ENCODE data around the gene DDX28.
A peak's percentile ranks its signal among the peaks of the same experiment; 100 is the strongest.

DDX28 gene

GRCh38 chr16:68022728-68023537 is at the start of gene DDX28, which contains the start of gene DUS2:
Gene DDX28, minus strand, starts transcription at chr16:68023232. Its CDS starts 30 bp downstream, at chr16:68023202.
Gene DUS2, plus strand, starts transcription at chr16:68023284. Its CDS starts 14,740 bp downstream, at chr16:68038024.
- peak; percentile 98 for DNase-seq

GRCh38 chr16:68072038-68072695 is 49.1 kb upstream of the DDX28 start:
- DNase-seq: no peak

- no peak for DNase-seq
Measured at GRCh38 chr16:68071518-68071901, 48.5 kb upstream of the DDX28 start.

- no peak for DNase-seq
Measured at GRCh38 chr16:68070806-68071517, 47.9 kb upstream of the DDX28 start.

- no peak for DNase-seq
Measured at GRCh38 chr16:68070249-68070730, 47.3 kb upstream of the DDX28 start.

GRCh38 chr16:68069511-68070248 is 46.6 kb upstream of the DDX28 start:
- DNase-seq: no peak

- DNase-seq: no peak
Measured at GRCh38 chr16:68068926-68069325, 45.9 kb upstream of the DDX28 start.

GRCh38 chr16:68066763-68067162 is 43.7 kb upstream of the DDX28 start:
- DNase-seq: no peak

- no peak for DNase-seq
Measured at GRCh38 chr16:68065716-68066305, 42.8 kb upstream of the DDX28 start.

GRCh38 chr16:68064791-68065365 is 41.8 kb upstream of the DDX28 start:
- peak; percentile 60 to 72 for DNase-seq

GRCh38 chr16:68062910-68063393 is 39.9 kb upstream of the DDX28 start:
- no peak for DNase-seq

GRCh38 chr16:68061396-68061795 is 38.4 kb upstream of the DDX28 start:
- no peak for DNase-seq

GRCh38 chr16:68059804-68060203 is 36.8 kb upstream of the DDX28 start:
- no peak for DNase-seq

GRCh38 chr16:68055395-68055794 is 32.4 kb upstream of the DDX28 start:
- no peak for DNase-seq

- DNase-seq: no peak
Measured at GRCh38 chr16:68049449-68049848, 26.4 kb upstream of the DDX28 start.

- no peak for DNase-seq
Measured at GRCh38 chr16:68047987-68048386, 25.0 kb upstream of the DDX28 start.

GRCh38 chr16:68046106-68046505 is 23.1 kb upstream of the DDX28 start:
- no peak for DNase-seq

- no peak for DNase-seq
Measured at GRCh38 chr16:68041783-68042182, 18.8 kb upstream of the DDX28 start.

GRCh38 chr16:68040506-68041288 is 17.7 kb upstream of the DDX28 start:
- DNase-seq: peak; percentile 86 to 94

- DNase-seq: no peak
Measured at GRCh38 chr16:68037841-68038597, 15.0 kb upstream of the DDX28 start.
